ENCODE results near the gene TRABD2B.
"Not testable (repeated sequence)": the region's sequence is repeated elsewhere in the genome, so short reads cannot be mapped to it uniquely, and the experiment has no call there.

Gene TRABD2B

GRCh38 chr1:47970882-47971281 is 26.3 kb downstream of the TRABD2B start:
- no peak for DNase-seq (ENCODE audit: insufficient read length, low spot score)
- no peak for FAIRE-seq

DNA sequence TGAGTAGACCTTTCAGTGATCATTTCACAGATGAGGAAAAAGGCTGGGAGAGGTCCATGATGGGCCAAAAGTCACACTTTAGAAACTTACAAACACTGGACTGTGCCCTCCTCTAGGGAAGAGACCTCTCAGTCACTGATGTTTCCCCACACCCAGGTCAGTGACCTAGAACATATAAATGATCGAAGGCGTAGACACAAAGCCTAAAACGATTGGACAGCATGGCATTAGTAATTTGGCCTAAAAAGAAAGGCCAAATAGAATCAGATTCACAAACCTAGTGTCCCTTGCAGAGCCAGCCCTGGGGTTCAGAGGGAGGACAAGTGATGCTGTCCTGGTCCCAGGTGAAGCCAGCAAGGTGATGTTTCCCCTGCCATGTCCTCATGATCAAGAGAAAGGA is 27.7 kb downstream of the TRABD2B start:
- FAIRE-seq, result no peak

GRCh38 chr1:47968556-47968888 is 28.7 kb downstream of the TRABD2B start:
- DNase-seq (ENCODE audit: insufficient read length, low spot score), result no peak
- no peak for FAIRE-seq

More for the DNA sequence above, 27.7 kb downstream of the TRABD2B start:
- DNase-seq (ENCODE audit: insufficient read length, low spot score), result no peak

GRCh38 chr1:47967864-47968555 is 29.2 kb downstream of the TRABD2B start:
- no peak for FAIRE-seq

DNA sequence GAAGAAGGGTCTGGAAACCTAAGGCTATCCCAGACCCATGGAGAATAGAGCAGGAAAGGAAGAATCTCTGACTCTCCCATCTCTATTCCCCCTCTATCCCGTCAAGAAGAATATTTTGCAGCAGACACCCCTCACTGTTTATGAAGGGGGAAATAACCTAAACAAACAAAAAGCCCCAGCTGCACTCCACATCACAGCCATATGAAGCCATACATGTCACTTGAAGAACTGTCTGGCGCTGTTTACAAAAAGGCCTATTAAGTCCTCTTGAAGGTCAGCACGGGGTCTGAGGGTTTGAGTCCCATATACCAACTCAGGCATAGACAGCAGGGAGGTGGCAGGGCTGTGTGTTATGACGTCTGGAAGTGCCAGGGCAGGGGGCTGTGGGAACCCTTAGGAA is 31.4 kb downstream of the TRABD2B start:
- FAIRE-seq (no peak), DNase-seq (ENCODE audit: insufficient read length, low spot score) (no peak)

More at GRCh38 chr1:47967864-47968555, 29.2 kb downstream of the TRABD2B start:
- no peak for DNase-seq (ENCODE audit: insufficient read length, low spot score)

DNA sequence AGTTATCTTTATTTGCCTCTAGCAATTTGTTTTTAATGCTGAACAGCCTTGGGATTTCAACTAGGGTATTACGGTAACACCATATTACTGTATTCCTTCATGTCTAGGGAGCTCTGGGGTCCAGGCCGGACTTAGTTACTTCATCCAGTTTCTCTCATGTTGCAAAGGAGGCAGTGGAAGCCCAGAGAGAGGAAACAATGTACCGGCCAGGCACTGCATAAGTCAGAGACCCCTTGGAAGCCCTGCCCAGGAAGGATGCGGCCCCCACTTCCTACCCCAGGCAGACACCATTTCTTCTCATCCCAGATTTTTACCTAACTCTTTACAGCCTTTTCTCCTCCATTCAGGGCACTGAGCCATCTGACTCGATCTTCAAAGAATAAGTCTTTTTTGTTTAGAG is 32.5 kb downstream of the TRABD2B start:
- no peak for DNase-seq (ENCODE audit: insufficient read length, low spot score)
- no peak for FAIRE-seq

GRCh38 chr1:47963568-47964358 is 33.4 kb downstream of the TRABD2B start:
- no peak for DNase-seq (ENCODE audit: insufficient read length, low spot score)
- no peak for FAIRE-seq

DNA sequence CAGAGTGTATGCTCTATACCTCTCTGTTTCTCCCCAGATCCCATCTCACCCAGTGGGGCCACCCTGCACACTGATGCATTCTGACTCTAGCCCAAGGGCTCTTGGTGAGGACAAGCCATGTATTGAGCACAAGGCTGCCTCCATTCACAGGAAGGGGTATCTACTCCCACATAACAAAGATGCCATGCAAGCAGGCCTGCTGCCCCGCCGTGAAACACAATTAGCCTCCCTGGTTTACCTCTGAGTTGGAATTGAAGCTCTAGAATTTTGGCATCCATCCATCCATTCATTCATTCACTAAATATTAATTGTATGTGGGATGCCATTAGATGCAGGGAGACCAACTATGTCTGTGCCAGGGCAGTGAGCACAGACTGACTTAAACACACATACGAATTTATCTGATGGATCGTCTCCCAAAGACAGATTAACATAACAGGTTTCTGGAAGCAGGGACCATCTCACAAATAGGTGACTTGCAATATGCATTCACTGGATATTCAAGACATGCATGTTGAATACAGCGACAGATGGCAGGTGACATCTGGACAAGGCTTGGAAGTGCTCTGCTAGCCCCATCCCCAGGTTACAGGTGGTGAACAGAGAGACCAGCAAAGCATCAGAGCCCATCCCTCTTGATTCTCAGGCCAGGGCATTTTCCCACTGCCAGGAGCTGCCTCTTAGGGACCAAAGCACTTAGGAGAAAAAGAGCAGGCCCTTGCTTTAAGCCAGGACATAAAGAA is 34.3 kb downstream of the TRABD2B start:
- no peak for FAIRE-seq
- DNase-seq (ENCODE audit: insufficient read length, low spot score), result no peak

DNA sequence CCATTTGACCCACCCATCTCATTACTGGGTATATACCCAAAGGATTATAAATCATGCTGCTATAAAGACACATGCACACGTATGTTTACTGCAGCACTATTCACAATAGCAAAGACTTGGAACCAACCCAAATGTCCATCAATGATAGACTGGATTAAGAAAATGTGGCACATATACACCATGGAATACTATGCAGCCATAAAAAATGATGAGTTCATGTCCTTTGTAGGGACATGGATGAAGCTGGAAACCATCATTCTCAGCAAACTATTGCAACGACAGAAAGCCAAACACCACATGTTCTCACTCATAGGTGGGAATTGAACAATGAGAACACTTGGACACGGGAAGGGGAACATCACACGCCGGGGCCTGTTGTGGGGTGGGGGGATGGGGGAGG is 35.4 kb downstream of the TRABD2B start:
- FAIRE-seq; DNase-seq (ENCODE audit: insufficient read length, low spot score): not testable (repeated sequence)

- FAIRE-seq, result not testable (repeated sequence)
Measured at GRCh38 chr1:47956491-47956890, 40.7 kb downstream of the TRABD2B start.

GRCh38 chr1:47953661-47954060 is 43.5 kb downstream of the TRABD2B start:
- FAIRE-seq (no peak), DNase-seq (ENCODE audit: insufficient read length, low spot score) (no peak)

More at GRCh38 chr1:47956491-47956890, 40.7 kb downstream of the TRABD2B start:
- DNase-seq (ENCODE audit: insufficient read length, low spot score), result not testable (repeated sequence)

- FAIRE-seq (no peak), DNase-seq (ENCODE audit: insufficient read length, low spot score) (no peak)
Measured at GRCh38 chr1:47951545-47952235, 45.5 kb downstream of the TRABD2B start.

GRCh38 chr1:47951026-47951425 is 46.2 kb downstream of the TRABD2B start:
- DNase-seq (ENCODE audit: insufficient read length, low spot score) (no peak), FAIRE-seq (no peak)

GRCh38 chr1:47950471-47950870 is 46.7 kb downstream of the TRABD2B start:
- DNase-seq (ENCODE audit: insufficient read length, low spot score) (no peak), FAIRE-seq (no peak)

DNA sequence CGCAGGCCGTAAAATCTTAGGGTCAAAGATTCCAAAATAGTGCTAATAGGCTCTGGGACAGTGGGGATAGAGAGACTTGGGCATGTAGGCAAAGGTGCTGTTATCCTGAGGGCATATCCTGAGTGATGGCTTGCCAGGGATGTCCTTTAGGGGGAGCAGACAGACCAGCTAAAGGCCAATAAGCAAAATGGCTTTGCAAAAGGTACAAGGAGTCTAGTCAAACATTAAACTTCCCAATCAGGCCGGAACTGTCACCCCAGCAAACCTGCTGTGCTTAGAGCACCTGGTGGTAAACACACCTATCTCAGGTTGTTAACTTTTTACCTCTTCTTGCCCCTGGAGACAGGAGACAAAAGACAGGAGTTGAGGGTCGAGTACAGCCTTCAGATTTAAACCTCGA is 49.1 kb downstream of the TRABD2B start:
- DNase-seq (ENCODE audit: insufficient read length, low spot score), result no peak
- no peak for FAIRE-seq

DNA sequence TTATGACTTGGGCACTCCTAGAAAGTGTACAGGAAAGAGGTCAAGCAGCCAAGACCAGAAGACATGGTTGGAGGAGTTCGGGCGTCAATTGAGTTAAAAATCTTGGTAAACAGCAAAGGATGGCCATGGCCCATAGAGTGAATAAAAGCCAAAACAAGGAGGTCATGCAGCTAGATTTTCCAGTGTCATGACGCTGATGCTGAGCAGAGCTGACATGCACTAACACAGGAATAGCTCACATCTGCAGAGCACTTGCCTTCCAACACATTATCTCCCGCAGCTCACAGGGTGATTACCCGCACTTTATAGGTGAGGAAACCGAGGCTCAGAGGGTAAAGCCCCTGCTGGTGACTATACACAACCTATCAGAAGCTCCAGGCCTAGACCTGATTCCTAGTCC is 49.7 kb downstream of the TRABD2B start:
- FAIRE-seq, result no peak
- no peak for DNase-seq (ENCODE audit: insufficient read length, low spot score)

GRCh38 chr1:47944561-47944960 is 52.6 kb downstream of the TRABD2B start:
- DNase-seq (ENCODE audit: insufficient read length, low spot score) (no peak), FAIRE-seq (no peak)

GRCh38 chr1:47942240-47942629 is 55.0 kb downstream of the TRABD2B start:
- no peak for DNase-seq (ENCODE audit: insufficient read length, low spot score)
- FAIRE-seq, result no peak

GRCh38 chr1:47941609-47942239 is 55.5 kb downstream of the TRABD2B start:
- no peak for DNase-seq (ENCODE audit: insufficient read length, low spot score)
- FAIRE-seq, result no peak

DNA sequence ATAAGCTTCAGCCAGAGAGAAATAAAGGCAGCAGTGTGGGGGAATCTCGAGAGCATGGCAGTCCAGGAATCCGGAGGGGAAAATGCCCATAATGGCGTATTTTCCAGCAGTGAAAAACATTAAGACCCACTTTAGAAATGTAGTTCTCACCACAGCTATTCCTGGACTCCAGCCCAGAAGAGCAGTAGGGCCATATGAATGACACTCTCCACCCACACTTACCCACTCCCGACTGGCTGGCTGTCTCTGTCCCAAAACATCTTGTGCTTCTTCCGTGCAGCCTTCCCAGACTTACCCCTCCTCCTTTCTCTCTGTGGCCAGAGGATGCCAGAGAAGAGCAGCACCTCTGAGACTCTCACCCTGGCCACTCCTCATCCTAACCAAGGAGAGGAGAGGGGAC is 56.4 kb downstream of the TRABD2B start:
- DNase-seq (ENCODE audit: insufficient read length, low spot score) (no peak), FAIRE-seq (no peak)
